HG03432 (cell line): Measurements from ENCODE around the gene CADM3.
A peak's percentile ranks its signal among the peaks of the same experiment; 100 is the strongest.

Source experiments
- ATAC-seq: cut with Tn5 transposase; IDR thresholded peaks from one replicate; pipeline ENCODE4 v1.9.1; 2021; ENCODE audit warnings: mild to moderate bottlenecking, moderate library complexity; ENCODE audit not compliant: unreplicated experiment

CADM3 gene

GRCh38 chr1:159204161-159205141 is 33.0 kb downstream of the CADM3 start, which contains the start of gene ACKR1:
Gene ACKR1 (plus strand): TSS chr1:159204875. CDS start chr1:159204960, 85 bp downstream.
- ATAC-seq, result no peak

GRCh38 chr1:159205225-159205624 is 33.8 kb downstream of the CADM3 start:
- ATAC-seq, result no peak

- no peak for ATAC-seq
Observed at GRCh38 chr1:159206110-159206509, 34.7 kb downstream of the CADM3 start.

GRCh38 chr1:159207080-159207479 is 35.7 kb downstream of the CADM3 start:
- peak; percentile 30 for ATAC-seq

GRCh38 chr1:159207774-159208173 is 36.4 kb downstream of the CADM3 start:
- peak; percentile 40 for ATAC-seq

GRCh38 chr1:159208175-159208825 is 36.9 kb downstream of the CADM3 start:
- peak; percentile 17 for ATAC-seq

GRCh38 chr1:159209061-159209460 is 37.6 kb downstream of the CADM3 start:
- ATAC-seq, result no peak

- ATAC-seq, result no peak
Observed at GRCh38 chr1:159211331-159212136, 40.1 kb downstream of the CADM3 start.

- no peak for ATAC-seq
Observed at GRCh38 chr1:159212596-159212995, 41.2 kb downstream of the CADM3 start.

- ATAC-seq, result peak; percentile 65
Observed at GRCh38 chr1:159214149-159214760, 42.8 kb downstream of the CADM3 start.

GRCh38 chr1:159218649-159219636 is 47.5 kb downstream of the CADM3 start:
- ATAC-seq, result no peak

GRCh38 chr1:159222075-159222865 is 50.9 kb downstream of the CADM3 start:
- no peak for ATAC-seq

- no peak for ATAC-seq
Observed at GRCh38 chr1:159223004-159223403, 51.6 kb downstream of the CADM3 start.

GRCh38 chr1:159228554-159228953 is 57.1 kb downstream of the CADM3 start:
- no peak for ATAC-seq

- ATAC-seq, result no peak
Observed at GRCh38 chr1:159229260-159229885, 58.0 kb downstream of the CADM3 start.

GRCh38 chr1:159229896-159230295 is 58.5 kb downstream of the CADM3 start:
- no peak for ATAC-seq

GRCh38 chr1:159239551-159240220 is 68.3 kb downstream of the CADM3 start:
- ATAC-seq, result peak; percentile 91

- no peak for ATAC-seq
Observed at GRCh38 chr1:159247266-159247665, 75.9 kb downstream of the CADM3 start.
